SK-N-SH (cell line): ENCODE results near the gene PPP2R5C. TPM values are rescaled to one million over a fixed set of nuclear protein-coding genes. Genes with fewer than 3 reads are reported as not detected.

Source experiments
- CTCF ChIA-PET: fragments of 300-600, 350-600 bp; formaldehyde crosslinking; extraction: SDS; loops from one replicate; lab custom pipeline; 2021; lab: Yijun Ruan, JAX
- POLR2A ChIA-PET: fragments of 350-600 bp; sonication (Branson Sonifier 250); formaldehyde crosslinking; extraction: SDS; loops from one replicate; lab custom pipeline; 2020; ENCODE audit warnings: antibody characterized with exemption, inconsistent platforms; lab: Yijun Ruan, JAX
- DNase-seq: peaks from one replicate; pipeline ENCODE4 v3.0.0; 2012
- H2AFZ ChIP-seq: fragments of 200-600 bp; sonication (generic); 2 replicates; pipeline ENCODE4 v1.8.1; 2016; ENCODE audit warnings: antibody characterized with exemption, mild to moderate bottlenecking, low read depth
- H3F3A ChIP-seq: fragments of 200-600 bp; sonication (generic); replicated peaks from 2 replicates; pipeline ENCODE3; 2016; ENCODE audit warnings: antibody characterized with exemption, mild to moderate bottlenecking; ENCODE audit not compliant: insufficient read depth
- H3K27ac ChIP-seq, 2 experiments: fragments of 200-500 bp in 1 of 2; fragments of 200-600 bp in 1 of 2; sonication (Bioruptor generic) in 1 of 2; sonication (generic), shearing (Covaris generic) in 1 of 2; 2 replicates each; pipeline versions ENCODE4 v1.5.1 to v1.6.1; 2014 to 2016; ENCODE audit warnings: low read depth in 2 of 2, inconsistent platforms in 1 of 2, low read length in 1 of 2, mild to moderate bottlenecking in 1 of 2, mixed read lengths in 1 of 2
- H3K27me3 ChIP-seq: fragments of 200-600 bp; sonication (generic), shearing (Covaris generic); 2 replicates; pipeline ENCODE4 v1.6.1; 2016; ENCODE audit warnings: mixed run types; ENCODE audit not compliant: insufficient read depth
- H3K36me3 ChIP-seq, 2 experiments: fragments of 200-500 bp in 1 of 2; fragments of 200-600 bp in 1 of 2; sonication (Bioruptor generic) in 1 of 2; sonication (generic) in 1 of 2; replicated peaks in 1 of 2; 2 replicates each; pipeline versions ENCODE3 to v1.5.1; 2014 to 2016; ENCODE audit warnings: low read length in 1 of 2, mild to moderate bottlenecking in 1 of 2; ENCODE audit not compliant: insufficient read depth in 2 of 2, control insufficient read depth in 1 of 2
- H3K4me1 ChIP-seq, 2 experiments: fragments of 200-500 bp in 1 of 2; fragments of 200-600 bp in 1 of 2; sonication (Bioruptor generic) in 1 of 2; sonication (generic), shearing (Covaris generic) in 1 of 2; 2 replicates each; pipeline versions ENCODE4 v1.5.1 to v1.6.1; 2014 to 2016; ENCODE audit warnings: low read depth in 1 of 2, low read length in 1 of 2, mixed run types in 1 of 2; ENCODE audit not compliant: insufficient read depth in 2 of 2, control insufficient read depth in 1 of 2
- H3K4me2 ChIP-seq: fragments of 200-600 bp; sonication (generic), shearing (Covaris generic); 2 replicates; pipeline ENCODE4 v1.6.1; 2017; ENCODE audit warnings: mixed run types
- H3K4me3 ChIP-seq, 2 experiments: fragments of 200-500 bp in 1 of 2; fragments of 200-600 bp in 1 of 2; sonication (Bioruptor generic) in 1 of 2; sonication (generic), shearing (Covaris generic) in 1 of 2; 2 replicates each; pipeline versions ENCODE4 v1.5.1 to v1.8.1; 2014 to 2016; ENCODE audit warnings: low read depth in 2 of 2, inconsistent platforms in 1 of 2, low read length in 1 of 2, mild to moderate bottlenecking in 1 of 2, mixed read lengths in 1 of 2, moderate library complexity in 1 of 2
- H3K79me2 ChIP-seq: fragments of 200-600 bp; sonication (generic); 2 replicates; pipeline ENCODE4 v1.8.1; 2017; ENCODE audit warnings: mild to moderate bottlenecking; ENCODE audit not compliant: insufficient read depth
- H3K9ac ChIP-seq: fragments of 200-600 bp; sonication (generic); 2 replicates; pipeline ENCODE4 v1.6.1; 2017; ENCODE audit warnings: mixed run types
- H3K9me2 ChIP-seq: fragments of 200-600 bp; sonication (generic); 2 replicates; pipeline ENCODE4 v1.6.1; 2017; ENCODE audit warnings: mixed run types
- H3K9me3 ChIP-seq: fragments of 200-600 bp; sonication (generic); 2 replicates; pipeline ENCODE4 v1.6.1; 2017; ENCODE audit warnings: mixed run types, mild to moderate bottlenecking, moderate library complexity
- H4K20me1 ChIP-seq: fragments of 200-600 bp; sonication (generic); 2 replicates; pipeline ENCODE4 v1.6.1; 2017; ENCODE audit warnings: mild to moderate bottlenecking, mixed run types; ENCODE audit not compliant: insufficient read depth
- CHD2 ChIP-seq: fragments of 150-350 bp; IDR thresholded peaks from 2 replicates; pipeline ENCODE4 v1.6.1; 2018; ENCODE audit warnings: low read length; ENCODE audit not compliant: partially characterized antibody
- CTCF ChIP-seq: fragments of 200-600 bp; sonication (generic); IDR thresholded peaks from 2 replicates; pipeline ENCODE4 v1.6.1; 2017; ENCODE audit warnings: antibody characterized with exemption, mild to moderate bottlenecking, moderate library complexity
- EZH2phosphoT487 ChIP-seq: fragments of 200-600 bp; sonication (generic); IDR thresholded peaks from 2 replicates; pipeline ENCODE4 v1.6.1; 2017; ENCODE audit warnings: low read depth, mixed run types, mild to moderate bottlenecking, antibody characterized with exemption, moderate library complexity, borderline replicate concordance
- FOXJ3 ChIP-seq: sonication (generic); formaldehyde crosslinking; IDR thresholded peaks from 2 replicates; pipeline ENCODE4 v1.5.1; 2020; ENCODE audit warnings: mild to moderate bottlenecking, missing genetic modification reagents
- GABPA ChIP-seq: IDR thresholded peaks from 2 replicates; pipeline ENCODE4 v1.4.0; 2012; ENCODE audit warnings: low read depth, mild to moderate bottlenecking
- IRF3 ChIP-seq: fragments of 150-350 bp; IDR thresholded peaks from 2 replicates; pipeline ENCODE4 v1.6.1; 2016; ENCODE audit warnings: mild to moderate bottlenecking, low read depth, low read length
- NRF1 ChIP-seq: IDR thresholded peaks from 2 replicates; pipeline ENCODE4 v1.6.1; 2012; ENCODE audit warnings: low read depth, mild to moderate bottlenecking, low read length
- RAD21 ChIP-seq: IDR thresholded peaks from 2 replicates; pipeline ENCODE4 v1.6.1; 2012; ENCODE audit warnings: mild to moderate bottlenecking, low read length
- REST ChIP-seq: IDR thresholded peaks from 2 replicates; pipeline ENCODE4 v1.6.1; 2012; ENCODE audit warnings: mild to moderate bottlenecking, low read depth, low read length, moderate library complexity
- RFX5 ChIP-seq: IDR thresholded peaks from 2 replicates; pipeline ENCODE4 v1.6.1; 2012; ENCODE audit warnings: mild to moderate bottlenecking, improper control_type of control experiment, low read length
- RXRA ChIP-seq: IDR thresholded peaks from 2 replicates; pipeline ENCODE4 v1.4.0; 2012; ENCODE audit warnings: low read depth, mild to moderate bottlenecking, borderline replicate concordance
- SMC3 ChIP-seq: IDR thresholded peaks from 2 replicates; pipeline ENCODE4 v1.6.1; 2012; ENCODE audit warnings: low read depth, low read length, improper control_type of control experiment
- TAF1 ChIP-seq: IDR thresholded peaks from 2 replicates; pipeline ENCODE4 v1.6.1; 2012; ENCODE audit warnings: low read depth, mild to moderate bottlenecking, low read length, moderate library complexity, borderline replicate concordance
- TCF12 ChIP-seq: IDR thresholded peaks from 2 replicates; pipeline ENCODE4 v1.4.0; 2012
- USF2 ChIP-seq: fragments of 150-350 bp; IDR thresholded peaks from 2 replicates; pipeline ENCODE4 v1.6.1; 2017; ENCODE audit warnings: antibody characterized with exemption, low read length, low read depth, borderline replicate concordance
- YY1 ChIP-seq: IDR thresholded peaks from 2 replicates; pipeline ENCODE4 v1.4.0; 2012; ENCODE audit warnings: low read depth, mild to moderate bottlenecking
- ZBTB33 ChIP-seq: IDR thresholded peaks from 2 replicates; pipeline ENCODE4 v1.4.0; 2012; ENCODE audit warnings: low read depth, borderline replicate concordance
- WGBS: methylation state at CpG from one replicate; pipeline ENCODE4 v1.1.6; 2017; ENCODE audit warnings: low lambda C conversion rate; 5-methylcytosine and 5-hydroxymethylcytosine counted together
- polyA plus RNA-seq, 3 experiments: library from polyadenylated mRNA; depleted of rRNA; stranded (reverse); fragments of >200 nt; gene quantifications; 2 replicates each; pipeline ENCODE4 v1.2.3, GENCODE V29; 2012

The PPP2R5C gene
- polyA plus RNA-seq, 1 of the 3 experiments (the other 2 are of a cell fraction), result 43.7 TPM

- Histone ChIP-seq H3K4me1 (no peaks in the 10 kb centered on the region), H3K4me2 (no peak overlapping the region), H3K9ac (no peak overlapping the region), H3K4me3 (no peak overlapping the region), H3K9me3 (no peaks in the 10 kb centered on the region), H3K9me2 (no peaks in the 10 kb centered on the region), H2AFZ (no peak overlapping the region), H4K20me1 (no peaks in the 10 kb centered on the region), H3K27me3 (no peaks in the 10 kb centered on the region), H3K79me2 (no peaks in the 10 kb centered on the region), H3K27ac (no peak overlapping the region; a peak in 1 of 4 replicates), H3K36me3 (peaks cover 16 to 25% of the 10 kb centered on the region in 2 experiments), H3F3A (peaks cover 8% of the 10 kb centered on the region)
- WGBS, result 93% methylated on average over 4 of the region's 4 CpGs
- ChIA-PET CTCF (no interaction called here), POLR2A (no interaction called here)
- TF ChIP-seq EZH2phosphoT487, result no peak
- no peak for TF ChIP-seq RFX5
- TF ChIP-seq RXRA, result no peak
- TF ChIP-seq YY1, result no peak
- no peak for TF ChIP-seq SMC3
- TF ChIP-seq REST, result no peak
- TF ChIP-seq FOXJ3 (CRISPR knock-in tag), result no peak
- TF ChIP-seq CTCF, result no peak
- TF ChIP-seq GABPA, result no peak
- no peak for TF ChIP-seq ZBTB33
- TF ChIP-seq CHD2, result no peak
- no peak for TF ChIP-seq USF2
- TF ChIP-seq TAF1, result no peak
- no peak for TF ChIP-seq RAD21
- no peak for TF ChIP-seq TCF12
- no peak for TF ChIP-seq IRF3
- no peak for TF ChIP-seq NRF1
- no peak for DNase-seq
Observed at GRCh38 chr14:101920271-101920670, 158.8 kb downstream of the PPP2R5C start.
